Spleen (tissue), 7 donors: ENCODE data around the gene PSMC4.
A peak's percentile ranks its signal among the peaks of the same experiment; 100 is the strongest.

Source experiments
- CTCF ChIP-seq, 11 experiments: fragments of 200-600 bp in 7 of 11; fragments of 450-650 bp in 4 of 11; sonication (generic) in 4 of 11; IDR thresholded peaks in 8 of 11; conservative IDR thresholded peaks in 3 of 11; 1 replicate in 7 of 11; 2 replicates in 4 of 11; pipeline versions ENCODE4 v1.4.0 to v1.8.0; 2016 to 2021; ENCODE audit warnings: antibody characterized with exemption in 11 of 11, inconsistent platforms in 4 of 11, mild to moderate bottlenecking in 1 of 11
- POLR2A ChIP-seq, 3 donors: fragments of 450-650 bp; IDR thresholded peaks; one replicate each; pipeline ENCODE4 v1.5.1; 2017; ENCODE audit warnings: antibody characterized with exemption in 3 of 3, mild to moderate bottlenecking in 1 of 3
- POLR2AphosphoS5 ChIP-seq, 3 donors: sonication (generic); formaldehyde crosslinking; IDR thresholded peaks; one replicate each; pipeline ENCODE4 v1.5.1; 2017; ENCODE audit warnings: antibody characterized with exemption in 3 of 3
- donor health status: DM: no; HTN: no; CAD: no; lungs with moderate emphysema.
- donor health status: DM: no; HTN: no; CAD: no.
- donor health status: DM: no; HTN: no; CAD: no.

- TF ChIP-seq CTCF (IDR thresholded peaks at IDR 0.05 in 8 of 11, conservative IDR thresholded peaks at IDR 0.05 in 3 of 11), result peak in 2 of 11 experiments; percentile 12 to 19
- TF ChIP-seq POLR2AphosphoS5 (IDR thresholded peaks at IDR 0.05), result peak; percentile 99
- TF ChIP-seq POLR2A (IDR thresholded peaks at IDR 0.05), result peak; percentile 67 to 94 (median 79)
These were observed 26.1 kb downstream of the PSMC4 start, which contains the start of gene ZNF546 for GRCh38 chr19:39996811-39997637.
